Choroid plexus epithelial cell (primary cell): Measurements from ENCODE around the gene KTN1.

Experiments
- DNase-seq: peaks from one replicate; pipeline ENCODE4 v3.0.0-alpha.2; 2010; ENCODE audit warnings: low read depth
- H3K4me3 ChIP-seq: 2 replicates; pipeline ENCODE4 v1.5.1; 2011; ENCODE audit warnings: low read depth, mild to moderate bottlenecking, control low read depth, low read length, moderate library complexity
- CTCF ChIP-seq: conservative IDR thresholded peaks from 2 replicates; pipeline ENCODE4 v1.5.1; 2011; ENCODE audit warnings: low read depth, mild to moderate bottlenecking, control low read depth, inconsistent platforms, low read length, moderate library complexity

The KTN1 gene

GRCh38 chr14:55665067-55665675, 85.2 kb downstream of the KTN1 start:
- H3K4me3 ChIP-seq: no peak overlapping the region
- DNase-seq: peak; percentile 24
- no peak for TF ChIP-seq CTCF

- no peak for TF ChIP-seq CTCF
- no peak for DNase-seq
- no peak overlapping the region for H3K4me3 ChIP-seq
These were observed 87.8 kb downstream of the KTN1 start for GRCh38 chr14:55667801-55668200.

GRCh38 chr14:55671641-55672040, 91.6 kb downstream of the KTN1 start:
- H3K4me3 ChIP-seq: no peak overlapping the region
- peak; percentile 26 for DNase-seq
- no peak for TF ChIP-seq CTCF

GRCh38 chr14:55673048-55673447, 93.0 kb downstream of the KTN1 start:
- DNase-seq: no peak
- H3K4me3 ChIP-seq: no peak overlapping the region
- TF ChIP-seq CTCF: no peak

GRCh38 chr14:55681096-55681495, 101.1 kb downstream of the KTN1 start:
- H3K4me3 ChIP-seq: no peak overlapping the region
- TF ChIP-seq CTCF: no peak
- no peak for DNase-seq

GRCh38 chr14:55684956-55685584, 105.1 kb downstream of the KTN1 start:
- DNase-seq: no peak
- TF ChIP-seq CTCF: no peak

GRCh38 chr14:55686713-55687112, 106.7 kb downstream of the KTN1 start:
- no peak for DNase-seq
- TF ChIP-seq CTCF: no peak
- no peak overlapping the region for H3K4me3 ChIP-seq

More at GRCh38 chr14:55684956-55685584, 105.1 kb downstream of the KTN1 start:
- H3K4me3 ChIP-seq: no peak overlapping the region
